HG03066 (cell line): Measurements from ENCODE around the gene B4GALNT4.
A peak's percentile ranks its signal among the peaks of the same experiment; 100 is the strongest.
"Not testable (repeated sequence)": the region's sequence is repeated elsewhere in the genome, so short reads cannot be mapped to it uniquely, and the experiment has no call there.

ENCODE experiments used
- ATAC-seq: cut with Tn5 transposase; IDR thresholded peaks from one replicate; pipeline ENCODE4 v1.9.1; 2021; ENCODE audit warnings: low read depth; ENCODE audit not compliant: unreplicated experiment

Gene B4GALNT4

GRCh38 chr11:369336-370018 is at the start of gene B4GALNT4:
Gene B4GALNT4 (plus strand): TSS chr11:369499. CDS start chr11:369804, 305 bp downstream.
- no peak for ATAC-seq

GRCh38 chr11:319888-320273 is 49.4 kb upstream of the B4GALNT4 start:
- not testable (repeated sequence) for ATAC-seq

- no peak for ATAC-seq
These were observed 45.1 kb upstream of the B4GALNT4 start for GRCh38 chr11:324156-324555.

GRCh38 chr11:324593-325517 is 44.4 kb upstream of the B4GALNT4 start:
- not testable (repeated sequence) for ATAC-seq

GRCh38 chr11:325796-326591 is 43.3 kb upstream of the B4GALNT4 start:
- no peak for ATAC-seq

- no peak for ATAC-seq
These were observed 42.8 kb upstream of the B4GALNT4 start for GRCh38 chr11:326592-326841.

GRCh38 chr11:326842-327580 is 42.3 kb upstream of the B4GALNT4 start:
- ATAC-seq = peak; percentile 59

GRCh38 chr11:327581-327923 is 41.7 kb upstream of the B4GALNT4 start:
- ATAC-seq = no peak

GRCh38 chr11:328012-328411 is 41.3 kb upstream of the B4GALNT4 start:
- no peak for ATAC-seq

GRCh38 chr11:328516-329100 is 40.7 kb upstream of the B4GALNT4 start:
- not testable (repeated sequence) for ATAC-seq

- ATAC-seq = no peak
These were observed 39.4 kb upstream of the B4GALNT4 start for GRCh38 chr11:329886-330253.

GRCh38 chr11:330307-330693 is 39.0 kb upstream of the B4GALNT4 start:
- no peak for ATAC-seq

GRCh38 chr11:330694-331357 is 38.5 kb upstream of the B4GALNT4 start:
- ATAC-seq = no peak

- no peak for ATAC-seq
These were observed 37.8 kb upstream of the B4GALNT4 start for GRCh38 chr11:331358-332060.

- no peak for ATAC-seq
These were observed 36.4 kb upstream of the B4GALNT4 start for GRCh38 chr11:332651-333480.

GRCh38 chr11:333616-334263 is 35.6 kb upstream of the B4GALNT4 start:
- not testable (repeated sequence) for ATAC-seq

GRCh38 chr11:334264-334994 is 34.9 kb upstream of the B4GALNT4 start:
- no peak for ATAC-seq
